Esophagus mucosa (tissue), 1 donor: ENCODE measurements around the gene CMTM2. TPM values are rescaled to one million over a fixed set of nuclear protein-coding genes. Genes with fewer than 3 reads are reported as not detected.

ENCODE experiments used
- ATAC-seq: fragments of 200-7000 bp; cut with Tn5 transposase; one replicate; pipeline ENCODE4 v1.9.1; 2020
- total RNA-seq: library from RNA; stranded (reverse); gene quantifications from one replicate; pipeline ENCODE4 v1.2.4, GENCODE V29; 2023
- donor health status: DM: yes; HTN: yes; CAD: no.

The CMTM2 gene
- total RNA-seq, 1 donor from 2014 or later: not detected

- no peak for ATAC-seq
Observed at GRCh38 chr16:66636199-66636598, 56.9 kb downstream of the CMTM2 start.

- ATAC-seq: no peak
Observed at GRCh38 chr16:66637806-66638205, 58.5 kb downstream of the CMTM2 start.

Other genes starting within 250 kb of the CMTM2 start
- gene CDH5, start 212.8 kb upstream of the CMTM2 start, total RNA-seq: 5.3 TPM
- gene BEAN1, start 152.2 kb upstream of the CMTM2 start, total RNA-seq: 0.92 TPM
- 8.5 TPM for gene TK2, start 29.3 kb upstream of the CMTM2 start, total RNA-seq
- 14.2 TPM for gene CKLF, start 26.9 kb upstream of the CMTM2 start, total RNA-seq
- gene CMTM1, start 13.0 kb upstream of the CMTM2 start, total RNA-seq: 0.60 TPM
- gene CMTM3, start 25.2 kb downstream of the CMTM2 start, total RNA-seq: 3.7 TPM
- gene CMTM4, start 117.3 kb downstream of the CMTM2 start, total RNA-seq: 13.1 TPM
- gene DYNC1LI2, start 172.1 kb downstream of the CMTM2 start, total RNA-seq: 69.4 TPM
- 0.08 TPM for gene TERB1, start 222.1 kb downstream of the CMTM2 start, total RNA-seq